IMR-90 (cell line): Measurements from ENCODE around the gene DGAT2. TPM values are rescaled to one million over a fixed set of nuclear protein-coding genes. Genes with fewer than 3 reads are reported as not detected.

Experiments
- ATAC-seq: fragments of 200-7000 bp; cut with Tn5 transposase; 2 replicates; pipeline ENCODE4 v1.9.1; 2020; ENCODE audit warnings: low read depth, mild to moderate bottlenecking, moderate library complexity
- BruUV-seq: library from RNA; stranded (reverse); fragments of 400-500 nt; replicated peaks from 2 replicates; lab custom pipeline; 2021; lab: Mats Ljungman, UMichigan
- CTCF ChIA-PET: fragments of 300-600 bp; formaldehyde crosslinking; extraction: SDS; loops from one replicate; lab custom pipeline; 2021; ENCODE audit warnings: antibody characterized with exemption; lab: Yijun Ruan, JAX
- POLR2A ChIA-PET: fragments of 300-600 bp; sonication (Branson Sonifier 250); formaldehyde crosslinking; loops from one replicate; lab custom pipeline; 2022; ENCODE audit warnings: antibody characterized with exemption; ENCODE audit not compliant: unreplicated experiment; lab: Charles Lee
- DNase-seq: peaks from one replicate; pipeline ENCODE4 v3.0.0; 2013
- H2AFZ ChIP-seq: replicated peaks from 2 replicates; pipeline ENCODE3; 2013; ENCODE audit warnings: low read length, mild to moderate bottlenecking; ENCODE audit not compliant: poor library complexity
- H2AK5ac ChIP-seq: 2 replicates; pipeline ENCODE4 v1.6.1; 2013; ENCODE audit warnings: low read depth, low read length, inconsistent platforms
- H2AK9ac ChIP-seq: replicated peaks from 2 replicates; pipeline ENCODE3; 2013; ENCODE audit warnings: mild to moderate bottlenecking, low read depth, low read length, moderate library complexity; ENCODE audit not compliant: poor library complexity
- H2BK120ac ChIP-seq: 2 replicates; pipeline ENCODE4 v1.6.1; 2013; ENCODE audit warnings: low read depth, low read length, inconsistent platforms
- H2BK15ac ChIP-seq: 3 replicates; pipeline ENCODE4 v1.6.1; 2013; ENCODE audit warnings: low read depth, low read length, inconsistent platforms
- H2BK20ac ChIP-seq: 2 replicates; pipeline ENCODE4 v1.6.1; 2013; ENCODE audit warnings: low read depth, mild to moderate bottlenecking, inconsistent platforms, low read length, moderate library complexity
- H2BK5ac ChIP-seq: 2 replicates; pipeline ENCODE4 v1.6.1; 2013; ENCODE audit warnings: mild to moderate bottlenecking, low read depth, low read length, inconsistent platforms; ENCODE audit not compliant: poor library complexity, severe bottlenecking
- H3K14ac ChIP-seq: replicated peaks from 2 replicates; pipeline ENCODE4 v1.6.1; 2013; ENCODE audit warnings: low read depth, low read length, inconsistent platforms
- H3K18ac ChIP-seq: 2 replicates; pipeline ENCODE4 v1.6.1; 2013; ENCODE audit warnings: low read depth, low read length, control low read depth
- H3K23ac ChIP-seq: 2 replicates; pipeline ENCODE4 v1.6.1; 2013; ENCODE audit warnings: low read depth, low read length, inconsistent platforms
- H3K27ac ChIP-seq: 2 replicates; pipeline ENCODE4 v1.5.1; 2013; ENCODE audit warnings: mild to moderate bottlenecking, control low read depth, low read length; ENCODE audit not compliant: insufficient read depth
- H3K27me3 ChIP-seq: 2 replicates; pipeline ENCODE4 v1.6.1; 2013; ENCODE audit warnings: low read length; ENCODE audit not compliant: control insufficient read depth, insufficient read depth
- H3K36me3 ChIP-seq: 2 replicates; pipeline ENCODE4 v1.6.1; 2013; ENCODE audit warnings: low read length, mixed read lengths; ENCODE audit not compliant: control insufficient read depth, insufficient read depth
- H3K4ac ChIP-seq: 2 replicates; pipeline ENCODE4 v1.6.1; 2013; ENCODE audit warnings: low read depth, low read length, inconsistent platforms
- H3K4me1 ChIP-seq: 2 replicates; pipeline ENCODE4 v1.6.1; 2013; ENCODE audit warnings: low read length, mixed read lengths; ENCODE audit not compliant: control insufficient read depth, insufficient read depth
- H3K4me2 ChIP-seq: 2 replicates; pipeline ENCODE4 v1.6.1; 2013; ENCODE audit warnings: low read depth, mild to moderate bottlenecking, control low read depth, low read length, moderate library complexity
- H3K4me3 ChIP-seq: 2 replicates; pipeline ENCODE4 v1.5.1; 2013; ENCODE audit warnings: low read depth, mild to moderate bottlenecking, control low read depth, low read length, moderate library complexity; ENCODE audit not compliant: insufficient read depth
- H3K56ac ChIP-seq: 2 replicates; pipeline ENCODE4 v1.6.1; 2013; ENCODE audit warnings: low read length, inconsistent platforms; ENCODE audit not compliant: insufficient read depth; ENCODE audit errors: extremely low read depth
- H3K79me1 ChIP-seq, 2 experiments: 2 replicates each; pipeline ENCODE4 v1.6.1; 2013; ENCODE audit warnings: low read length in 2 of 2, inconsistent platforms in 1 of 2, low read depth in 1 of 2
- H3K9ac ChIP-seq: 2 replicates; pipeline ENCODE4 v1.6.1; 2013; ENCODE audit warnings: low read depth, low read length, control low read depth
- H3K9me1 ChIP-seq: 2 replicates; pipeline ENCODE4 v1.6.1; 2013; ENCODE audit warnings: low read length, inconsistent platforms; ENCODE audit not compliant: insufficient read depth
- H3K9me3 ChIP-seq: 2 replicates; pipeline ENCODE4 v1.6.1; 2013; ENCODE audit warnings: low read length; ENCODE audit not compliant: control insufficient read depth, insufficient read depth
- H4K20me1 ChIP-seq: 2 replicates; pipeline ENCODE4 v1.6.1; 2013; ENCODE audit warnings: low read length, inconsistent platforms; ENCODE audit not compliant: insufficient read depth
- H4K5ac ChIP-seq: 2 replicates; pipeline ENCODE4 v1.6.1; 2013; ENCODE audit warnings: mild to moderate bottlenecking, low read depth, low read length, control low read depth
- H4K8ac ChIP-seq, 2 experiments: 2 replicates each; pipeline ENCODE4 v1.6.1; 2013; ENCODE audit warnings: low read depth in 2 of 2, low read length in 2 of 2, control low read depth in 1 of 2, inconsistent platforms in 1 of 2
- H4K91ac ChIP-seq: 2 replicates; pipeline ENCODE4 v1.6.1; 2013; ENCODE audit warnings: low read depth, low read length, inconsistent platforms; ENCODE audit not compliant: insufficient read depth
- BHLHE40 ChIP-seq: fragments of 150-350 bp; IDR thresholded peaks from 2 replicates; pipeline ENCODE4 v1.6.1; 2016; ENCODE audit warnings: mild to moderate bottlenecking, low read depth, low read length
- CEBPB ChIP-seq: IDR thresholded peaks from 2 replicates; pipeline ENCODE4 v1.6.1; 2012; ENCODE audit warnings: low read depth, low read length, improper control_type of control experiment
- CHD1 ChIP-seq: IDR thresholded peaks from 2 replicates; pipeline ENCODE4 v1.6.1; 2012; ENCODE audit warnings: low read depth, low read length, improper control_type of control experiment
- FOS ChIP-seq: fragments of 150-350 bp; IDR thresholded peaks from 2 replicates; pipeline ENCODE4 v1.6.1; 2016; ENCODE audit warnings: low read depth, low read length
- MAFK ChIP-seq: IDR thresholded peaks from 2 replicates; pipeline ENCODE4 v1.6.1; 2012; ENCODE audit warnings: low read depth, low read length, improper control_type of control experiment
- MAZ ChIP-seq: IDR thresholded peaks from 2 replicates; pipeline ENCODE4 v1.6.1; 2012; ENCODE audit warnings: low read depth, mild to moderate bottlenecking, low read length, improper control_type of control experiment, moderate library complexity, borderline replicate concordance
- MXI1 ChIP-seq: IDR thresholded peaks from 2 replicates; pipeline ENCODE4 v1.6.1; 2012; ENCODE audit warnings: low read depth, mild to moderate bottlenecking, low read length, moderate library complexity, borderline replicate concordance
- NFE2L2 ChIP-seq: fragments of 150-350 bp; IDR thresholded peaks from 2 replicates; pipeline ENCODE4 v1.6.1; 2016; ENCODE audit warnings: low read depth, mild to moderate bottlenecking, low read length
- POLR2A ChIP-seq: IDR thresholded peaks from 2 replicates; pipeline ENCODE4 v1.6.1; 2012; ENCODE audit warnings: mild to moderate bottlenecking, low read depth, low read length
- RAD21 ChIP-seq: IDR thresholded peaks from 2 replicates; pipeline ENCODE4 v1.6.1; 2012; ENCODE audit warnings: low read length, improper control_type of control experiment
- RCOR1 ChIP-seq: IDR thresholded peaks from 2 replicates; pipeline ENCODE4 v1.6.1; 2012; ENCODE audit warnings: mild to moderate bottlenecking, low read length, improper control_type of control experiment; ENCODE audit not compliant: insufficient replicate concordance
- RFX5 ChIP-seq: IDR thresholded peaks from 2 replicates; pipeline ENCODE4 v1.8.0; 2012; ENCODE audit warnings: low read depth, mild to moderate bottlenecking, low read length, moderate library complexity
- SMC3 ChIP-seq: fragments of 150-350 bp; IDR thresholded peaks from 2 replicates; pipeline ENCODE4 v1.6.1; 2016; ENCODE audit warnings: low read depth, mild to moderate bottlenecking, antibody characterized with exemption, low read length, moderate library complexity
- dilution Hi-C: fragments of 300-500 bp; cut with HindIII; formaldehyde crosslinking; loops from one replicate; pipeline ENCODE4 v1.14.3; 2018; ENCODE audit warnings: low sequenced_read_pairs; ENCODE audit not compliant: unreplicated experiment
- in situ Hi-C: fragments of 300-500 bp; cut with MboI; formaldehyde crosslinking; loops from 3 replicates; pipeline ENCODE4 v1.14.3; 2019; ENCODE audit warnings: low sequenced_read_pairs, inconsistent platforms, mixed read lengths
- intact Hi-C: fragments of 100-400 bp; cut with micrococcal nuclease; formaldehyde crosslinking; loops from 2 replicates; pipeline ENCODE4 v1.10.0; 2022
- polyA plus RNA-seq, 3 experiments: library from polyadenylated mRNA; depleted of rRNA; stranded (reverse); fragments of >200 nt; gene quantifications; 2 replicates each; pipeline ENCODE4 v1.2.3, GENCODE V29; 2012; ENCODE audit warnings: low replicate concordance in 1 of 3
- total RNA-seq: library from RNA; depleted of rRNA; stranded (reverse); fragments of >200 nt; gene quantifications from 2 replicates; pipeline ENCODE4 v1.2.3, GENCODE V29; 2012
- TF ChIP-seq, protein P1 (sequence below): conservative IDR thresholded peaks from 2 replicates; pipeline ENCODE4 v1.5.1; 2012; ENCODE audit warnings: mild to moderate bottlenecking, low read depth, low read length, improper control_type of control experiment
- TF ChIP-seq, protein P2 (sequence below): fragments of 150-350 bp; IDR thresholded peaks from 2 replicates; pipeline ENCODE4 v1.6.1; 2017; ENCODE audit warnings: mild to moderate bottlenecking, antibody characterized with exemption, low read length, low read depth
- TF ChIP-seq, protein P3 (sequence below): fragments of 150-350 bp; IDR thresholded peaks from 2 replicates; pipeline ENCODE4 v1.6.1; 2016; ENCODE audit warnings: low read depth, mild to moderate bottlenecking, low read length, moderate library complexity, borderline replicate concordance

Gene DGAT2
- total and polyA plus RNA-seq, 2 of the 4 experiments (the other 2 are of a cell fraction): 2.3 to 2.4 TPM

DNA sequence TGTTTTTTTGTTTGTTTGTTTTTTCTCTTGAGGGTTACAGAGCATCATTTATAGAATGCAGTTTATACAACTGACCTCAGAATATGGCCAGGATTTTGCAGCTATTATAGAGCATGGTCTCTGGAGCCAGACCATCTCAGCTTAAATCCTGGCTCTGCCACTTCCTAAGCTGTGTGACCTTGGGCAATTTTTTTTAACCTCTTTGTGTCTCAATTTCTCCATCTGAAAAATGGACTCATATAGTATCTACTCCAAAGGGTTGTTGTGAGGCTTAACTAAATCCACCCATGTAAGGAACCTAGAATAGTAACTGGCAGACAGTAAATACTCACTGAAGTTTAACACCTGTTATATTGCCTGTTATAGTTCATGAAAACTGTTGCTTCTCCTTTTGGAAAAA, 8.3 kb upstream of the DGAT2 start:
- Histone ChIP-seq H3K9ac (no peak overlapping the region), H3K36me3 (no peaks in the 10 kb centered on the region), H2BK15ac (no peak overlapping the region), H3K9me1 (no peaks in the 10 kb centered on the region; the same call in 1 of the 2 replicates), H3K4me1 (peaks cover 4% of the 10 kb centered on the region), H3K27ac (no peak overlapping the region), H2BK20ac (no peak overlapping the region), H3K18ac (no peak overlapping the region), H3K9me3 (no peaks in the 10 kb centered on the region), H4K20me1 (no peaks in the 10 kb centered on the region), H4K91ac (no peak overlapping the region), H3K4ac (no peak overlapping the region), H2AK9ac (no peak overlapping the region), H3K79me1 (no peaks in the 10 kb centered on the region), H3K56ac (no peak overlapping the region), H2BK120ac (no peak overlapping the region), H3K23ac (no peak overlapping the region), H2AFZ (no peak overlapping the region), H3K27me3 (peaks cover 8% of the 10 kb centered on the region; the same call in 1 of the 2 replicates), H2AK5ac (no peak overlapping the region), H2BK5ac (no peak overlapping the region), H3K4me2 (no peak overlapping the region), H4K5ac (no peak overlapping the region), H4K8ac (no peak overlapping the region), H3K4me3 (no peak overlapping the region), H3K14ac (no peak overlapping the region)
- intact Hi-C loops: no loop called here
- in situ Hi-C loops: no loop called here
- ChIA-PET POLR2A (no interaction called here), CTCF (no interaction called here)
- dilution Hi-C loops: no loop called here
- TF ChIP-seq, protein P1, sequence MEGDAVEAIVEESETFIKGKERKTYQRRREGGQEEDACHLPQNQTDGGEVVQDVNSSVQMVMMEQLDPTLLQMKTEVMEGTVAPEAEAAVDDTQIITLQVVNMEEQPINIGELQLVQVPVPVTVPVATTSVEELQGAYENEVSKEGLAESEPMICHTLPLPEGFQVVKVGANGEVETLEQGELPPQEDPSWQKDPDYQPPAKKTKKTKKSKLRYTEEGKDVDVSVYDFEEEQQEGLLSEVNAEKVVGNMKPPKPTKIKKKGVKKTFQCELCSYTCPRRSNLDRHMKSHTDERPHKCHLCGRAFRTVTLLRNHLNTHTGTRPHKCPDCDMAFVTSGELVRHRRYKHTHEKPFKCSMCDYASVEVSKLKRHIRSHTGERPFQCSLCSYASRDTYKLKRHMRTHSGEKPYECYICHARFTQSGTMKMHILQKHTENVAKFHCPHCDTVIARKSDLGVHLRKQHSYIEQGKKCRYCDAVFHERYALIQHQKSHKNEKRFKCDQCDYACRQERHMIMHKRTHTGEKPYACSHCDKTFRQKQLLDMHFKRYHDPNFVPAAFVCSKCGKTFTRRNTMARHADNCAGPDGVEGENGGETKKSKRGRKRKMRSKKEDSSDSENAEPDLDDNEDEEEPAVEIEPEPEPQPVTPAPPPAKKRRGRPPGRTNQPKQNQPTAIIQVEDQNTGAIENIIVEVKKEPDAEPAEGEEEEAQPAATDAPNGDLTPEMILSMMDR: no peak
- TF ChIP-seq, protein P2, sequence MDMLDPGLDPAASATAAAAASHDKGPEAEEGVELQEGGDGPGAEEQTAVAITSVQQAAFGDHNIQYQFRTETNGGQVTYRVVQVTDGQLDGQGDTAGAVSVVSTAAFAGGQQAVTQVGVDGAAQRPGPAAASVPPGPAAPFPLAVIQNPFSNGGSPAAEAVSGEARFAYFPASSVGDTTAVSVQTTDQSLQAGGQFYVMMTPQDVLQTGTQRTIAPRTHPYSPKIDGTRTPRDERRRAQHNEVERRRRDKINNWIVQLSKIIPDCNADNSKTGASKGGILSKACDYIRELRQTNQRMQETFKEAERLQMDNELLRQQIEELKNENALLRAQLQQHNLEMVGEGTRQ: no peak
- TF ChIP-seq, protein P3, sequence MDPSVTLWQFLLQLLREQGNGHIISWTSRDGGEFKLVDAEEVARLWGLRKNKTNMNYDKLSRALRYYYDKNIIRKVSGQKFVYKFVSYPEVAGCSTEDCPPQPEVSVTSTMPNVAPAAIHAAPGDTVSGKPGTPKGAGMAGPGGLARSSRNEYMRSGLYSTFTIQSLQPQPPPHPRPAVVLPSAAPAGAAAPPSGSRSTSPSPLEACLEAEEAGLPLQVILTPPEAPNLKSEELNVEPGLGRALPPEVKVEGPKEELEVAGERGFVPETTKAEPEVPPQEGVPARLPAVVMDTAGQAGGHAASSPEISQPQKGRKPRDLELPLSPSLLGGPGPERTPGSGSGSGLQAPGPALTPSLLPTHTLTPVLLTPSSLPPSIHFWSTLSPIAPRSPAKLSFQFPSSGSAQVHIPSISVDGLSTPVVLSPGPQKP: no peak
- no peak for TF ChIP-seq FOS
- TF ChIP-seq MXI1: no peak
- no peak for TF ChIP-seq RAD21
- no peak for TF ChIP-seq SMC3
- TF ChIP-seq CEBPB: no peak
- no peak for TF ChIP-seq RFX5
- no peak for TF ChIP-seq MAFK
- TF ChIP-seq POLR2A: no peak
- TF ChIP-seq CHD1: no peak
- TF ChIP-seq BHLHE40: no peak
- no peak for TF ChIP-seq RCOR1
- no peak for TF ChIP-seq NFE2L2
- TF ChIP-seq MAZ: no peak
- ATAC-seq: no peak
- BruUV-seq: no TSS peak
- no peak for DNase-seq
